K562 (cell line): ENCODE measurements around the gene NES. TPM values are rescaled to one million over a fixed set of nuclear protein-coding genes. Genes with fewer than 3 reads are reported as not detected.
A peak's percentile ranks its signal among the peaks of the same experiment; 100 is the strongest.

ENCODE experiments used
- ATAC-seq: fragments of 200-7000 bp; cut with Tn5 transposase; 3 replicates; pipeline ENCODE4 v1.9.1; 2020; ENCODE audit warnings: moderate library complexity
- BruUV-seq: library from RNA; stranded (reverse); fragments of 400-500 nt; replicated peaks from 2 replicates; lab custom pipeline; 2021; lab: Mats Ljungman, UMichigan
- CTCF ChIA-PET: fragments of 300-600 bp; formaldehyde crosslinking; extraction: SDS; loops from one replicate; lab custom pipeline; 2021; ENCODE audit warnings: low intra/inter-chr PET ratio; lab: Yijun Ruan, JAX
- POLR2A ChIA-PET: fragments of 300-600, 350-650 bp; sonication (Branson Sonifier 250); formaldehyde crosslinking; extraction: SDS; loops from one replicate; lab custom pipeline; 2021; ENCODE audit warnings: antibody characterized with exemption, inconsistent platforms; lab: Yijun Ruan, JAX
- DNase-seq, 4 experiments: peaks; one replicate each; pipeline versions ENCODE4 v3.0.0 to v3.0.0-alpha.2; 2011 to 2018; ENCODE audit warnings: low spot score in 3 of 4, mixed read lengths in 3 of 4; ENCODE audit errors: extremely low read depth in 1 of 4
- FAIRE-seq: peaks from 2 replicates; lab custom pipeline; 2011; peaks lifted over from hg19 to GRCh38; lab: Jason Lieb, UNC
- H2AFZ ChIP-seq: 2 replicates; pipeline ENCODE4 v1.6.0; 2011; ENCODE audit warnings: low read depth, low read length, control low read depth, inconsistent platforms
- H3K27ac ChIP-seq: fragments of 200-600 bp; 3 replicates; pipeline ENCODE4 v1.8.0; 2011; ENCODE audit warnings: low read depth, mild to moderate bottlenecking, control low read depth, inconsistent platforms, low read length, moderate library complexity, mixed read lengths; ENCODE audit errors: extremely low read depth
- H3K27me3 ChIP-seq, 2 experiments: fragments of 300-600 bp in 1 of 2; 2 replicates in 1 of 2; 3 replicates in 1 of 2; pipeline versions ENCODE4 v1.6.0 to v1.8.0; 2011; ENCODE audit warnings: inconsistent platforms in 2 of 2, low read length in 2 of 2, mild to moderate bottlenecking in 1 of 2, mixed read lengths in 1 of 2, moderate library complexity in 1 of 2; ENCODE audit not compliant: control insufficient read depth in 2 of 2, insufficient read depth in 2 of 2
- H3K36me3 ChIP-seq: fragments of 300-600 bp; 3 replicates; pipeline ENCODE4 v1.8.0; 2011; ENCODE audit warnings: mild to moderate bottlenecking, low read length, inconsistent platforms; ENCODE audit not compliant: control insufficient read depth, insufficient read depth
- H3K4me1 ChIP-seq, 2 experiments: fragments of 200-600 bp in 1 of 2; replicated peaks in 1 of 2; 2 replicates in 1 of 2; 3 replicates in 1 of 2; pipeline versions ENCODE4 v1.5.1 to v1.8.0; 2011; ENCODE audit warnings: inconsistent platforms in 2 of 2, low read length in 2 of 2, mild to moderate bottlenecking in 1 of 2, mixed read lengths in 1 of 2, moderate library complexity in 1 of 2; ENCODE audit not compliant: control insufficient read depth in 2 of 2, insufficient read depth in 2 of 2
- H3K4me2 ChIP-seq: 2 replicates; pipeline ENCODE4 v1.6.1; 2011; ENCODE audit warnings: low read length, control low read depth, inconsistent platforms, mixed read lengths; ENCODE audit not compliant: insufficient read depth
- H3K4me3 ChIP-seq: fragments of 200-600 bp; sonication (generic), shearing (Covaris generic); 2 replicates; pipeline ENCODE4 v1.5.1; 2016; ENCODE audit warnings: control low read depth, inconsistent platforms
- H3K79me2 ChIP-seq: fragments of 200-600 bp; 3 replicates; pipeline ENCODE4 v1.8.0; 2011; ENCODE audit warnings: low read length, inconsistent platforms; ENCODE audit not compliant: control insufficient read depth, insufficient read depth
- H3K9ac ChIP-seq, 2 experiments: 2 replicates each; pipeline versions ENCODE4 v1.6.0 to v1.6.1; 2011; ENCODE audit warnings: low read depth in 2 of 2, low read length in 2 of 2, control low read depth in 1 of 2, inconsistent platforms in 1 of 2, mild to moderate bottlenecking in 1 of 2, mixed read lengths in 1 of 2; ENCODE audit not compliant: insufficient read depth in 1 of 2
- H3K9me1 ChIP-seq: one replicate; pipeline ENCODE4 v1.6.0; 2011; ENCODE audit warnings: inconsistent platforms, mild to moderate bottlenecking, low read length, moderate library complexity; ENCODE audit not compliant: control insufficient read depth, insufficient read depth
- H3K9me3 ChIP-seq: replicated peaks from 2 replicates; pipeline ENCODE4 v1.5.1; 2011; ENCODE audit warnings: low read depth, low read length, inconsistent platforms; ENCODE audit not compliant: control insufficient read depth, insufficient read depth
- H4K20me1 ChIP-seq: replicated peaks from 2 replicates; pipeline ENCODE4 v1.6.1; 2011; ENCODE audit warnings: low read length, inconsistent platforms, mixed read lengths; ENCODE audit not compliant: control insufficient read depth, insufficient read depth
- BHLHE40 ChIP-seq: IDR thresholded peaks from 2 replicates; pipeline ENCODE4 v1.6.1; 2011; ENCODE audit warnings: low read length, improper control_type of control experiment
- CHCHD3 ChIP-seq: fragments of 250-450 bp; sonication (Bioruptor Pico); IDR thresholded peaks from 2 replicates; pipeline ENCODE4 v2.1.2; 2022; ENCODE audit warnings: mild to moderate bottlenecking
- CHD2 ChIP-seq: IDR thresholded peaks from 2 replicates; pipeline ENCODE4 v1.6.1; 2011; ENCODE audit warnings: low read depth, low read length
- CHD4 ChIP-seq: fragments of 200-600 bp; sonication (generic); IDR thresholded peaks from 3 replicates; pipeline ENCODE4 v1.6.1; 2012; ENCODE audit warnings: low read depth, mild to moderate bottlenecking, mixed read lengths, low read length, inconsistent platforms; ENCODE audit not compliant: insufficient read depth, insufficient replicate concordance, poor library complexity, severe bottlenecking
- ELF2 ChIP-seq: fragments of 250-450 bp; sonication (Bioruptor Pico); IDR thresholded peaks from 2 replicates; pipeline ENCODE4 v1.5.0; 2021; ENCODE audit warnings: mild to moderate bottlenecking
- EZH2 ChIP-seq: IDR thresholded peaks from 2 replicates; pipeline ENCODE4 v1.6.1; 2012; ENCODE audit warnings: low read depth, mild to moderate bottlenecking, inconsistent platforms, low read length, borderline replicate concordance
- FUS ChIP-seq: fragments of 200-400 bp; formaldehyde crosslinking; optimal IDR thresholded peaks from 2 replicates; pipeline ENCODE3; 2017; ENCODE audit warnings: low read depth, low read length
- GTF2E2 ChIP-seq: fragments of 200-800 bp; sonication (Bioruptor generic); IDR thresholded peaks from 2 replicates; pipeline ENCODE4 v1.6.1; 2016; ENCODE audit warnings: missing genetic modification characterization, missing compliant biosample characterization
- HDAC1 ChIP-seq, 2 experiments: fragments of 450-650 bp; IDR thresholded peaks; 2 replicates each; pipeline ENCODE4 v1.6.1; 2016 to 2017; ENCODE audit warnings: inconsistent platforms in 1 of 2, mild to moderate bottlenecking in 1 of 2, moderate library complexity in 1 of 2
- HNRNPL ChIP-seq: fragments of 200-400 bp; formaldehyde crosslinking; IDR thresholded peaks from 2 replicates; pipeline ENCODE4 v1.6.1; 2017; ENCODE audit warnings: low read depth, mild to moderate bottlenecking, low read length
- KDM2B ChIP-seq: fragments of 250-450 bp; sonication (Bioruptor Pico); IDR thresholded peaks from 2 replicates; pipeline ENCODE4 v1.8.0; 2021; ENCODE audit warnings: mild to moderate bottlenecking, moderate library complexity
- RBM17 ChIP-seq: fragments of 200-400 bp; formaldehyde crosslinking; IDR thresholded peaks from 2 replicates; pipeline ENCODE4 v1.6.1; 2017; ENCODE audit warnings: low read depth, mild to moderate bottlenecking, low read length, borderline replicate concordance
- SLC30A9 ChIP-seq: fragments of 250-450 bp; sonication (Bioruptor Pico); IDR thresholded peaks from 2 replicates; pipeline ENCODE4 v1.8.0; 2022; ENCODE audit warnings: mild to moderate bottlenecking, moderate library complexity
- TAF9B ChIP-seq: fragments of 450-650 bp; IDR thresholded peaks from 2 replicates; pipeline ENCODE4 v1.6.1; 2018; ENCODE audit warnings: mild to moderate bottlenecking; ENCODE audit not compliant: partially characterized antibody
- ZNF165 ChIP-seq: fragments of 250-450 bp; sonication (Bioruptor Pico); IDR thresholded peaks from 2 replicates; pipeline ENCODE4 v1.4.0; 2020; ENCODE audit warnings: borderline replicate concordance
- WGBS: fragments of 100-300 bp; shearing (Covaris generic); methylation state at CpG from one replicate; pipeline ENCODE4 v1.1.6; 2016; ENCODE audit warnings: low coverage, mixed read lengths; ENCODE audit not compliant: insufficient coverage; ENCODE audit errors: missing lambda C conversion rate; 5-methylcytosine and 5-hydroxymethylcytosine counted together
- in situ Hi-C: fragments of 300-500 bp; cut with MboI; formaldehyde crosslinking; loops from 4 replicates; pipeline ENCODE4 v1.15.0; 2018; ENCODE audit warnings: inconsistent platforms, mixed read lengths
- intact Hi-C: fragments of 100-400 bp; cut with micrococcal nuclease; formaldehyde crosslinking; loops from 2 replicates; pipeline ENCODE4 v1.14.2; 2022
- polyA plus RNA-seq, 8 experiments: library from polyadenylated mRNA; depleted of rRNA in 4 of 8; stranded (reverse) in 5 of 8; unstranded in 3 of 8; fragments of >200 nt; fragmentation: Nextera tagmentation in 2 of 8; fragmentation: Illumina TruSeq in 1 of 8; extraction: Ambion mirVana in 2 of 8; extraction: Trizol in 1 of 8; gene quantifications; 2 replicates each; pipeline versions ENCODE4 v1.2.1 to v1.2.3, GENCODE V29; 2011 to 2014; ENCODE audit warnings: inconsistent platforms in 1 of 8, missing spikeins in 1 of 8
- total RNA-seq, 7 experiments: library from RNA; depleted of rRNA in 6 of 7; stranded (reverse); fragments of >200 nt in 6 of 7; fragmentation: Illumina TruSeq in 2 of 7; extraction: Trizol in 2 of 7; gene quantifications; 2 replicates each; pipeline versions ENCODE4 v1.2.1 to v1.2.3, GENCODE V29; 2011 to 2021; ENCODE audit warnings: low replicate concordance in 1 of 7
- TF ChIP-seq, protein P1 (sequence below): fragments of 450-650 bp; conservative IDR thresholded peaks from 2 replicates; pipeline ENCODE4 v1.6.1; 2016; ENCODE audit warnings: missing genetic modification characterization, low read depth, mild to moderate bottlenecking, control low read depth, missing compliant biosample characterization
- TF ChIP-seq, protein P2 (sequence below): fragments of 250-450 bp; sonication (Bioruptor Pico); IDR thresholded peaks from 2 replicates; pipeline ENCODE4 v1.8.0; 2022; ENCODE audit warnings: inconsistent platforms, mild to moderate bottlenecking, moderate library complexity, borderline replicate concordance
- TF ChIP-seq, protein P3 (sequence below): sonication (generic); formaldehyde crosslinking; IDR thresholded peaks from 2 replicates; pipeline ENCODE4 v1.8.1; 2023; ENCODE audit warnings: mild to moderate bottlenecking, missing genetic modification reagents

Gene NES
- total and polyA plus RNA-seq, 9 of the 15 experiments (the other 6 are each of a cell fraction or from before 2014, with no cell fraction given), result 0.10 to 8.6 (median 4.2) TPM

DNA sequence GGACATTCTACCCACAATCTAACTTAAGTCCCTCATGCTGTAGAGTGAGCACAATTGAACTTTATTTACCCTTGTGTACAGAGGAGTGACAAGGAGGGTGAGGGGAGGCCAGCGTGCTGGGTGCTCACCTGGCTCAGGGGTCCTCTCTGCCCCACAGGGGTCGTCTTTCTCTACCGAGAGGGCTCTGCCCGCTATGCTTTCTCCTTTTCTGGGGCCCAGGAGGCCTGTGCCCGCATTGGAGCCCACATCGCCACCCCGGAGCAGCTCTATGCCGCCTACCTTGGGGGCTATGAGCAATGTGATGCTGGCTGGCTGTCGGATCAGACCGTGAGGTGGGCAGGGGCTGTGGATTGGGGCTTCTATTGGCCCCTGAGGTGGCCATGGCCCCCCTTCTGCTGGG is 29.9 kb downstream of the NES start (continued):
- TF ChIP-seq BHLHE40, result no peak
- TF ChIP-seq, protein P1, sequence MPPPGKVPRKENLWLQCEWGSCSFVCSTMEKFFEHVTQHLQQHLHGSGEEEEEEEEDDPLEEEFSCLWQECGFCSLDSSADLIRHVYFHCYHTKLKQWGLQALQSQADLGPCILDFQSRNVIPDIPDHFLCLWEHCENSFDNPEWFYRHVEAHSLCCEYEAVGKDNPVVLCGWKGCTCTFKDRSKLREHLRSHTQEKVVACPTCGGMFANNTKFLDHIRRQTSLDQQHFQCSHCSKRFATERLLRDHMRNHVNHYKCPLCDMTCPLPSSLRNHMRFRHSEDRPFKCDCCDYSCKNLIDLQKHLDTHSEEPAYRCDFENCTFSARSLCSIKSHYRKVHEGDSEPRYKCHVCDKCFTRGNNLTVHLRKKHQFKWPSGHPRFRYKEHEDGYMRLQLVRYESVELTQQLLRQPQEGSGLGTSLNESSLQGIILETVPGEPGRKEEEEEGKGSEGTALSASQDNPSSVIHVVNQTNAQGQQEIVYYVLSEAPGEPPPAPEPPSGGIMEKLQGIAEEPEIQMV (tag), result no peak
- TF ChIP-seq, protein P2, sequence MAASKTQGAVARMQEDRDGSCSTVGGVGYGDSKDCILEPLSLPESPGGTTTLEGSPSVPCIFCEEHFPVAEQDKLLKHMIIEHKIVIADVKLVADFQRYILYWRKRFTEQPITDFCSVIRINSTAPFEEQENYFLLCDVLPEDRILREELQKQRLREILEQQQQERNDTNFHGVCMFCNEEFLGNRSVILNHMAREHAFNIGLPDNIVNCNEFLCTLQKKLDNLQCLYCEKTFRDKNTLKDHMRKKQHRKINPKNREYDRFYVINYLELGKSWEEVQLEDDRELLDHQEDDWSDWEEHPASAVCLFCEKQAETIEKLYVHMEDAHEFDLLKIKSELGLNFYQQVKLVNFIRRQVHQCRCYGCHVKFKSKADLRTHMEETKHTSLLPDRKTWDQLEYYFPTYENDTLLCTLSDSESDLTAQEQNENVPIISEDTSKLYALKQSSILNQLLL (CRISPR knock-in tag), result no peak

DNA sequence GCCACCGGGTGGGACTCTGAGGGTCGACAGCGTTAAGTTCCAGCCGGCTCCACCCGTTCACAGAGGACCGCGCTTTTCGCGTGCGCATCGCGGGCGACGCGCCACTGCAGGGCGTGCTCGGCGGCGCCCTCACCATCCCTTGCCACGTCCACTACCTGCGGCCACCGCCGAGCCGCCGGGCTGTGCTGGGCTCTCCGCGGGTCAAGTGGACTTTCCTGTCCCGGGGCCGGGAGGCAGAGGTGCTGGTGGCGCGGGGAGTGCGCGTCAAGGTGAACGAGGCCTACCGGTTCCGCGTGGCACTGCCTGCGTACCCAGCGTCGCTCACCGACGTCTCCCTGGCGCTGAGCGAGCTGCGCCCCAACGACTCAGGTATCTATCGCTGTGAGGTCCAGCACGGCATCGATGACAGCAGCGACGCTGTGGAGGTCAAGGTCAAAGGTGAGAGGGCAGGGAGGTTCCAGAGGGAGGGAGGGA is 30.4 kb downstream of the NES start:
- Histone ChIP-seq H3K79me2 (no peaks in the 10 kb centered on the region), H3K27me3 (no peaks in the 10 kb centered on the region), H3K27ac (no peak overlapping the region), H3K4me3 (no peak overlapping the region), H3K9me1 (peaks cover under 1% of the 10 kb centered on the region), H4K20me1 (peaks cover 64% of the 10 kb centered on the region), H2AFZ (no peak overlapping the region), H3K4me2 (no peak overlapping the region), H3K9ac (no peak overlapping the region), H3K4me1 (peaks cover 0 to 30% of the 10 kb centered on the region in 2 experiments; a peak in 3 of 5 replicates), H3K36me3 (peaks cover 56% of the 10 kb centered on the region), H3K9me3 (no peaks in the 10 kb centered on the region)
- intact Hi-C loops, result no loop called here
- ATAC-seq (no peak), FAIRE-seq (no peak), DNase-seq (no peak)
- ChIA-PET CTCF (no interaction called here), POLR2A (no interaction called here)
- in situ Hi-C loops, result no loop called here
- WGBS, result 98% methylated on average over 17 of the region's 51 CpGs
- no TSS peak for BruUV-seq
- TF ChIP-seq SLC30A9 (CRISPR knock-in tag) (no peak), RBM17 (no peak), HDAC1 (IDR thresholded peaks at IDR 0.05) (no peak), KDM2B (CRISPR knock-in tag) (no peak), TAF9B (no peak), CHD4 (no peak), CHCHD3 (CRISPR knock-in tag) (no peak), FUS (no peak), HNRNPL (0 out of 2 replicates have a peak, but pooled peaks have one; percentile 62), ZNF165 (CRISPR knock-in tag) (no peak), ELF2 (CRISPR knock-in tag) (no peak), EZH2 (no peak), GTF2E2 (tag) (no peak), CHD2 (no peak)
- TF ChIP-seq, protein P3, sequence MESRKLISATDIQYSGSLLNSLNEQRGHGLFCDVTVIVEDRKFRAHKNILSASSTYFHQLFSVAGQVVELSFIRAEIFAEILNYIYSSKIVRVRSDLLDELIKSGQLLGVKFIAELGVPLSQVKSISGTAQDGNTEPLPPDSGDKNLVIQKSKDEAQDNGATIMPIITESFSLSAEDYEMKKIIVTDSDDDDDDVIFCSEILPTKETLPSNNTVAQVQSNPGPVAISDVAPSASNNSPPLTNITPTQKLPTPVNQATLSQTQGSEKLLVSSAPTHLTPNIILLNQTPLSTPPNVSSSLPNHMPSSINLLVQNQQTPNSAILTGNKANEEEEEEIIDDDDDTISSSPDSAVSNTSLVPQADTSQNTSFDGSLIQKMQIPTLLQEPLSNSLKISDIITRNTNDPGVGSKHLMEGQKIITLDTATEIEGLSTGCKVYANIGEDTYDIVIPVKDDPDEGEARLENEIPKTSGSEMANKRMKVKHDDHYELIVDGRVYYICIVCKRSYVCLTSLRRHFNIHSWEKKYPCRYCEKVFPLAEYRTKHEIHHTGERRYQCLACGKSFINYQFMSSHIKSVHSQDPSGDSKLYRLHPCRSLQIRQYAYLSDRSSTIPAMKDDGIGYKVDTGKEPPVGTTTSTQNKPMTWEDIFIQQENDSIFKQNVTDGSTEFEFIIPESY, result peak; percentile 97
